ENCODE data around the gene SCGN. TPM values are rescaled to one million over a fixed set of nuclear protein-coding genes. Genes with fewer than 3 reads are reported as not detected.
A peak's percentile ranks its signal among the peaks of the same experiment; 100 is the strongest.

Gene SCGN
- total RNA-seq, 1 experiment from 2014 or later, result not detected

DNA sequence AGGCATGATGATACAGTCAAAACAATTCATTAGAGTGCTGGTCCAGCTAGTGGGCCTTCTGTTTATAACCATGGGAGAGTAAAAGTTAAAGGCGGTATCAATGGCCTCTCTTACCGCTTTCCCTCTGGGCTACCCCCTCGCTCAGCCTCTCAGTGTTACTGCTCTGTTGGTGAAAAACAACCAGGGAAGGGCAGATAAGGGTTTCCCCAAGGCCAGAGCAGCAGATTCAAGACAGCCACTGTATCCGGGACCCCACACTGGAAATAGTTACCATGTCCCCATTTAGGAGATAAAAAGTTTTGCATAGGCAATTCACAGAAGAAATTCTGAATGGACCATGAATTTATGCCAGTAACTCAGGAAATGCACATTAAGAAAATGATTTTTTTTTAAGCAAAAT, 13.4 kb downstream of the SCGN start:
- no peaks in the 10 kb centered on the region for H3K27me3 ChIP-seq
- no peak for DNase-seq

DNA sequence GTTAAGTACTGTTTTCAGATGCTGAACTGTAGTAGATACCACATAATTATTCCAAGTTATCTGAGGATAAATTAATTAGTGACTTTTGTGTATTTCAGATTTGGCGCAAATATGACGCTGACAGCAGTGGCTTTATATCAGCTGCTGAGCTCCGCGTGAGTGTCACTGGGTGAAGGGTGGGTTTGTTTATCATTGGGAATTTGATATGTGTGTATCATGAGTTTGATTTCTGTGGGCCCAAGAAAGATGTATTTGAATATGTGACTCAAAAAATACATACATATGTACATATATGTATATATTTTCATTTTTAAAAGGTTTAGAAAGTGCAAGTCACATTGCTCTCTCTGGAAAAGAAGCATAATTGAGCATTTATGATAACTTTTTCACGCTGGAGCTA, 17.4 kb downstream of the SCGN start:
- DNase-seq, result no peak
- Histone ChIP-seq H3K27me3 (no peaks in the 10 kb centered on the region), H3K4me3 (no peak overlapping the region), H3K36me3 (no peaks in the 10 kb centered on the region), H3K9me3 (no peaks in the 10 kb centered on the region)

More for the DNA sequence above, 13.4 kb downstream of the SCGN start:
- no peak overlapping the region for H3K4me3 ChIP-seq
- no peaks in the 10 kb centered on the region for H3K9me3 ChIP-seq
- H3K36me3 ChIP-seq, result no peaks in the 10 kb centered on the region

DNA sequence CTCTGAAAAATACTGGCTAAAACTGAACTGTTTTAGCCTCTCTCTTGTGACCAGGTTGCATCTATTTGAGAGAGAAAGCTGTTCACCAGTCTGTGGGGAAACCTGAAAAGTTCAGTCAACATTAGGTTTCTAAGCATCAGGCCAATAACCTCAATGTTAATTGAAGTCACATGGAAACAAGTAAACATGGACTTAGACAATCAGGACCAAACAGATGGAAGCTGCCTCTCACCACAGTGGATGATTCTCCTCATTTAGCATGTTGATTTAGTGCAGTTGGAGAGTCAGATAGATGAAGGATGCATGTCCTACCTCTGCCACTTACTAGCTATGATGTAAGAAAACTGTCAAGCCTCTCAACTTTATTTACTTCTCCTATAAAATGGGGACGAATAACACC, 18.2 kb downstream of the SCGN start:
- H3K36me3 ChIP-seq, result no peaks in the 10 kb centered on the region
- no peak overlapping the region for H3K4me3 ChIP-seq
- no peak for DNase-seq
- no peaks in the 10 kb centered on the region for H3K9me3 ChIP-seq
- H3K27me3 ChIP-seq, result no peaks in the 10 kb centered on the region

DNA sequence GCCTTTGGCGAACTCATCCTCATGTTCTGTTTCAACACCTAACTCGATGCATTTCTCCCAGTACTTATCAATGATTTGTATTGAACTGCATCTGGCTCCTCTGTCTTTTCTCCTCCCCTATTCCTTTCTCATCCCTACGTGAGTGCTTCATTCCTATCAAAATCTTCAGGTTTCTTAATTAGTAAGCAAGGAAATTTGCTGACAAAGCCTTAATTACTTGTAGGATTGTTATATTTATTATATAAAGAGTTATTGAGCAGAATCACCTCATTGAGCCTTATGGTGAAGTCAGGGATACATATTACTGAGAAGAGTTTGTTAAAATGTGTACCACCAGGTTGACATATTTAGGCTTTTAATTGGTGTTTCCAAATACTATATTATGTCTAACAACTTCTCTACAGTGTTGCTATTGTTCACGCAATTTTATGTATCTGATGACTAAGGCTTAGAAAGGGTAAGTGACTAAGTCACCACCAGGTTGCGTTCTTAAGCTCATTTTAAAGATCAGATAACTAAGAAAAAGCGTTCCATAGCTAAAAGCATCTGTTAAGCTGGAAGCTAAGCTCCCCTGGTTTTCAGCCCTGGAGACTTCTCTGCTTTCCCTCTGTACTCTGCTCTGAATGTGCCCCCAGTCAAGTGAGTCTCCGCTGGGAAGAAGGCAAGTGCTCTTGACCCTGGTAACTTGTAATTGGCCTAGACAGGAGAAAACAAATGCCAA, 18.9 kb downstream of the SCGN start:
- Histone ChIP-seq H3K27me3 (no peaks in the 10 kb centered on the region), H3K36me3 (no peaks in the 10 kb centered on the region), H3K4me3 (no peak overlapping the region), H3K9me3 (no peaks in the 10 kb centered on the region)
- no peak for DNase-seq

DNA sequence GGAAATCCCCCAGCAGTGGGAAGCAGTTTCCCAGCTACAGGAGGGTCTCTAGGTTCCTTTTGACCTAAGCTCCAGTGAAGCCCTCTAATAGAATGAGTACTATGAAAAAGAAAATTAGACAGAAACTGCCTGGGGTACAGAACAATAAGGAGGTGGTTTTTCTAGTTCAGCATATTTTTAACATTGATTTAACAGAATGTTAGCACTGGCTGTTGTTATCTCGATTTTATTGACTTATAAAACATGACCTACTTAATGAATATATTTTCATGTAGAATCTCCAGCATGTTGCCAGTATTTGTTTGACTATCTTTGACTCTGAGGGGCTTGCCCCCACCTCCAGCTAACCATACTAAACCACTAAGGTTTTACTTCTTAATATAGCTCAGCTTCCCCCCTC, 19.6 kb downstream of the SCGN start:
- DNase-seq, result no peak
- Histone ChIP-seq H3K4me3 (no peak overlapping the region), H3K27me3 (no peaks in the 10 kb centered on the region), H3K36me3 (no peaks in the 10 kb centered on the region), H3K9me3 (no peaks in the 10 kb centered on the region)

DNA sequence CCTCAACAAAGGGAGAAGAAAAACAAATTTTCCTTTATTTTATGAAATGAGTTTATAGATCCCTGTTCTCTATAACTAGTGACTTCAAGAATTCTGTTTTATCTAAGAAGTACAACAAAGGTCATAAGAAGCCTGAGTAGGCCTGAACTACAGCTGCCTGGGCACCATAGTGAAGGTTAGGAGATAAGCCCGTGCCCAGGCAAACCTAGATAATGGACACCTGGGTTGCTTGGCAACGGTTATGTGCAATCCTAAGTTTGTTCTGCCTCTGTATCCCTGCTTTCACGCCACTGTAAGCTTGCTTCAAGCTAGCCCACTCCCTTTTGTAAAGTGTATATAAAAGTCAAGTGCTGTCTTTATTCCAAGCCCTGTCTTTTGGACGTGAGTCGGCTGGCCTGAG, 23.2 kb downstream of the SCGN start:
- Histone ChIP-seq H3K9me3 (no peaks in the 10 kb centered on the region), H3K4me3 (no peak overlapping the region), H3K36me3 (no peaks in the 10 kb centered on the region), H3K27me3 (no peaks in the 10 kb centered on the region)
- no peak for DNase-seq

DNA sequence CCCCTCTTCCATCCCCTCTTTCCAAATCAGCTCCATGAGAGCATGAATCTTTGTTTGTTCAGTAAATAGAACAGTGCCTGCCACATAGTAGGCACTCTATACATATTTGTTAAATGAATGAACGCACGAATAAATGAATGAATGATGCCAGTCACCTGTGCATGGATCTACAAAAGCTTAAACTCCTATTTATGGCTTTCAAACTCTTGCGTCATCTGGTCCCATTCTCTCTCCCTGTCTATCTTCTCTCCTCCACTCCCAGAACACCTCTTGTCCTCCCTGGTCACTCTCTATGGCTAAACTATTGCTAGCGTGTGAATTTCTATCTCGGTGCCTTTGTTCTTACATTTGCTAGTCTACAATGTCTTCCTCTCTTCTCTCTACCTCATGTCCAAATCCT, 24.8 kb downstream of the SCGN start:
- DNase-seq, result no peak
- H3K27me3 ChIP-seq, result no peaks in the 10 kb centered on the region
- no peak overlapping the region for H3K4me3 ChIP-seq
- H3K9me3 ChIP-seq, result no peaks in the 10 kb centered on the region
- H3K36me3 ChIP-seq, result no peaks in the 10 kb centered on the region

DNA sequence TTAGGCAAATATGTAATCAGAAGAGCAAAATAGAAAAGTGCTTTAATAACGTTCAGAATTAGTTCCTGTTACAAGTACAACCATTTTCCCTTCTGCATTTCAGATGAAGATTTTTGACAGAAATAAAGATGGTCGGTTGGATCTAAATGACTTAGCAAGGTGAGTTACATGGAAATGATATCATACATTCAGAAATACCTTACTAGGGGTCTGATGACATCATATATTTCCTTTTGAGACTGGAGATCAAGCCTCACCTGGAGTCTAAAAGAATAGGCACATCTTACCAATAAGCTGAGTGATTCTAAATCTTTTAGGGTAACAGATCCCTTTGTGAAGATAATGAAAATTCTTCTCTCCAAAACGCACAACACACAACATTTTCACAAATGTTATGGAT, 29.8 kb downstream of the SCGN start:
- DNase-seq, result no peak
- H3K9me3 ChIP-seq, result no peaks in the 10 kb centered on the region
- H3K36me3 ChIP-seq, result no peaks in the 10 kb centered on the region
- H3K4me3 ChIP-seq, result no peak overlapping the region
- no peaks in the 10 kb centered on the region for H3K27me3 ChIP-seq

DNA sequence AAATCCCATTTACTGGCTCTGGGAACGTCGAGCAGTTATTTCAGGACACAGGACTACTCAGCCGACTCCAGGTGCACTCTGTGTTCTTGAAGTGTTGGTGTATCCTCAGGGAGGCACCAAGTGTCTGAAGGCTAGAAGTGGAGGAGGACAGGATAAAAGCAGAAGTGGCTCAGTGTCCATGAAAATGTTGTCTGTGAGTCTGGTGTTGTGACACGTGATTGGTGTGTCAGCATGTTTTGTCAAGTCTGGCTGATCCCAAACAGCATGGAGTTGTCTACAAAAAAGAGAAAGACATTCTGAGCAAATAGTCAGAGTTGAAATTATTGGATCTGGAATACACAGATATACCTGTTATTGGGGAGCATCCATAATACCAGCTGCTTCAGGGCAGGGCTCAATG, 30.3 kb downstream of the SCGN start:
- H3K4me3 ChIP-seq, result no peak overlapping the region
- DNase-seq, result no peak

DNA sequence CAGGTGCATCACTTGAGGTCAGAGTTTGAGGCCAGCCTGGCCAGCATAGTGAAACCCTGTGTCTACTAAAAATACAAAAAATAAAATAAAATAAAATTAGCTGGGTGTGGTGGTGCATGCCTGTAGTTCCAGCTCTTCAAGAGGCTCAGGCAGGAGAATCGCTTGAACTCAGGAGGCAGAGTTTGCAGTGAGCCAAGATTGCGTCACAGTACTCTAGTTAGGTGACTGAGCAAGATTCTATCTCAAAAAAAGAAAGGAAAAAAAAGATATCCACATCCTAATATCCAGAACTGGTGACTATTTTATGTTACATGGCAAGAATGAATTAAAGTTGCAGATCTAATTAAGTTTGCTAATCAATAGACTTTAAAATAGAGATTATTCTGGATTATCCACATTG, 32.5 kb downstream of the SCGN start:
- no peaks in the 10 kb centered on the region for H3K36me3 ChIP-seq
- no peak for DNase-seq
- no peaks in the 10 kb centered on the region for H3K9me3 ChIP-seq
- no peak overlapping the region for H3K4me3 ChIP-seq
- H3K27me3 ChIP-seq, result no peaks in the 10 kb centered on the region

More for the DNA sequence above, 30.3 kb downstream of the SCGN start:
- Histone ChIP-seq H3K27me3 (no peaks in the 10 kb centered on the region), H3K36me3 (no peaks in the 10 kb centered on the region), H3K9me3 (no peaks in the 10 kb centered on the region)

DNA sequence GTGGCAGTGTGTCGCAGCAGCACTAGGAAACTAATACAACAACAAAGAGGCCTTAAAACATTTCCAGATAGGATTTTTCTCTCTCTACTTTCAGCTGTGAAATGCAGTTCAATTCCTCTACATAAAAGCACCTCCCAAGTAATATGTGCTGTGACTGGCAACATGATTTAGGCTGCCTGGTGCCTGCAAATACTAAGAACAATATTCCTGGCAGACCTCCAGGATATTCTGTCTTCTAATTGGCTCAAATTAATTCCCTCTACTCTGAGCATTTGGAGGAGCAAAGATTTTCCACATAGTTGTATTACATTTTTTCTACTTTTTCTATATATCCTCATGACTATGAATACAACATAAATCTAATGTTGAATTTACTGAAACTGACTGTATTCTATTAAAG, 33.2 kb downstream of the SCGN start:
- Histone ChIP-seq H3K27me3 (no peaks in the 10 kb centered on the region), H3K9me3 (no peaks in the 10 kb centered on the region), H3K4me3 (no peak overlapping the region), H3K36me3 (no peaks in the 10 kb centered on the region)
- DNase-seq, result no peak

DNA sequence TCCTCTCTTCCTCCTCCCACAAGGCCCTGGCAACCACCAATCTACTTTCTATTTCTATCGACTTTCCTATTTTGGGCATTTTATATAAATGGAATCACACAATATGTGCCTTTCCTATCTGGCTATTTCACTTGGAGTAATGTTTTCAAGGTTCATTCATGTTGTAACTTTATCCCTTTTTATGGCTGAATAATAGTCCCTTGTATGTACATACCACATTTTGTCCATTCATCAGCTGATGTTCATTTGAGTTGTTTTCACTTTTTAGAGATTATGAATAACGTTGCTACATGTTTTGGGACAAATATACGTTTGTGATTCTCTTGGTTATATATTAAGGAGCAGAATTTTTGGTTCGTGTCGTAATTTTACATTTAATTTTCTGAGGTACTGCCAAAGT, 33.9 kb downstream of the SCGN start:
- no peak for DNase-seq
- no peaks in the 10 kb centered on the region for H3K9me3 ChIP-seq
- no peaks in the 10 kb centered on the region for H3K36me3 ChIP-seq
- H3K27me3 ChIP-seq, result no peaks in the 10 kb centered on the region
- H3K4me3 ChIP-seq, result no peak overlapping the region

DNA sequence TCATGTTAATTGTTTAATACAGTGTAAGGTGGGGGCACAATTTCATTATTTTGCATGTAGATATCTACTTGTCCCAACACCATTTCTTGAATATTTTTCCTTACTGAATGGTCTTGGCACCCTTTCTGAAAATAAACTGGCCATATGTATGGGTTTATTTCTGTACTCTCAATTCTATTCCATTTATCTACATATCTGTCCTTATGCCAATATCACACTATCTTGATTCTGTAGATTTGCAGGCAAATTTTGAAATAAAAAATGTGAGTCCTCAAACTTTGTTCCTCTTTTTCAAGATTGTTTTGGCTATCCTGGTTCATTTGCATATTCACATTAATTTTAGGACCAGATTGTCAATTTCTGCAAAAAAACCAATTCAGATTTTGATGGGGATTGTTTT, 34.8 kb downstream of the SCGN start:
- Histone ChIP-seq H3K9me3 (no peaks in the 10 kb centered on the region), H3K4me3 (no peak overlapping the region), H3K36me3 (no peaks in the 10 kb centered on the region)

DNA sequence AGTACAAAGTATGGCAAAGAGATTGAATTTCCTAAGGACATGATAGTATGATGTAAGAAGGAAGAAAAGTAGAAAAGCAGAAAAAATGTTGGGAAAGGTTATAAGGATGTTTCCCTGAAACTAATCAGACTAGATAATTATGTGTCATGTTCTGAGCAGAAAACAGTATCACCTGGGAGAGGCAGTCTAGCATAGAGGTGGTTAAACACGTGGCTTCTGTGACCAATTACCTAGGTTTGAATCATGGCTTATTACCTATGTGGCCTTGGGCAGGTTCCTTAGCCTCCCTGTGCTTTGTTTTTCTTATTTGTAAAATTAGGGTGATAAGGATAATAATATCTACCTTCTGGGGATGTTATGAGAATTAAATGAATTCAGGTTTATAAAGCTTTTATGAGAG, 38.0 kb downstream of the SCGN start:
- Histone ChIP-seq H3K27me3 (no peaks in the 10 kb centered on the region), H3K9me3 (no peaks in the 10 kb centered on the region), H3K4me3 (no peak overlapping the region), H3K36me3 (no peaks in the 10 kb centered on the region)
- no peak for DNase-seq

More for the DNA sequence above, 34.8 kb downstream of the SCGN start:
- no peak for DNase-seq
- H3K27me3 ChIP-seq, result no peaks in the 10 kb centered on the region

DNA sequence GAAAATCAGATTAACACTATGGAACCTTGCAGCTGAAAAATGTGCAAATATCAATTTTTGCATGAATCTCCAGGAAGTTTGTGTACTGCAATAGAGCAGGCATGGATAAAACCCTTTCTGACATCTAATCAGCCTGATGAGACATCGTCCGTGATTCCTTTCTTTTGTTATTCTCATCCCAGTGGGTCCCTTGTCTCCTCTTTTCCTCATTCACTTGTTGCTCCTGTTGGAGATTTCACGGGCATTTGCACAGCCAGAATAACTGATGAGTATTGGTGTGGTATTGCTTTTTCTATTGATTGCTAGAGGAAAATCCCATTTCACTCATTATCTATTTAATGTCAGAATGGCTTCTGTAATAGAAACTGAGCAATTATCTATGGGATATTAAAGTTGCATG, 39.9 kb downstream of the SCGN start:
- no peak overlapping the region for H3K4me3 ChIP-seq
- no peaks in the 10 kb centered on the region for H3K36me3 ChIP-seq
- no peaks in the 10 kb centered on the region for H3K9me3 ChIP-seq
- H3K27me3 ChIP-seq, result no peaks in the 10 kb centered on the region
- no peak for DNase-seq

DNA sequence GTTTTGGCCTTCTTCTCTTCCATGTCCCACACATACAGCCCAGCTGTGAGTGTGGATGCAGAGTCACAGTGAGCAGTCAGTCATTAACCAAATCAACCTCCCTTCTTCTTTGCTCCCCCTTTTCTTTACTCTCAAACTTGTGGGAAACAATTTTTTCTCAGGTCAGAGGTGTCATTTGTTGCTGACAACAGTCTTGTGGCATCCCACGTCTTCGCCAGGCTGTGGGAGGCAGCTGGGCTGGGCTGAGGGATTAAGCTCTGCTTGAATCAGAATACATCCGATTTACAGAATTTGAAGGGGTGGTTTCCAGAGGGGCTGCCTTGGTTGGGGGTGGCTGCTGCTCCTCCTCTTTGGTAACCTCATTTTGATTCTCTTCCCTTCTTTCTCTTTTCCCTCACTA, 40.5 kb downstream of the SCGN start:
- no peak for DNase-seq
- H3K27me3 ChIP-seq, result no peaks in the 10 kb centered on the region
- H3K36me3 ChIP-seq, result no peaks in the 10 kb centered on the region
- H3K9me3 ChIP-seq, result no peaks in the 10 kb centered on the region
- H3K4me3 ChIP-seq, result no peak overlapping the region

DNA sequence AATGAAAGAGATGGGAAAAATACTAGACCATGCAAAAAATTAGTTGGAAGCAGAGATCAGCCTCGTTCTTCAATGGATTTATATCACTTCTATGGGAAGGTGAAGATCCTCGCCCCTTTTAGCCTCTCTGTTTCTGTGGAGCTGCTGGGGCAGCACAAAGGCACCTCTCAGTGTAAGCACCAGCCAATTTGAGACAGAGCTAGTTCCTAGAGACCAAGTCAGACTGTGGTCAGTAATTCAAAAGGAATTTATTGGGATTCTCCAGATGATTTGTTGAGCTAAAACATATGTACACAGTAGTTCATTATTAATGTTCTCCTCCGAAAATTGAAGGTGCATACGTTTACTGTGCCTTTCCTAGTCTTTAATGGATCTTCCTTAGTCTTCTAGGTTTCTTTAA, 42.4 kb downstream of the SCGN start:
- DNase-seq, result peak; percentile 4

DNA sequence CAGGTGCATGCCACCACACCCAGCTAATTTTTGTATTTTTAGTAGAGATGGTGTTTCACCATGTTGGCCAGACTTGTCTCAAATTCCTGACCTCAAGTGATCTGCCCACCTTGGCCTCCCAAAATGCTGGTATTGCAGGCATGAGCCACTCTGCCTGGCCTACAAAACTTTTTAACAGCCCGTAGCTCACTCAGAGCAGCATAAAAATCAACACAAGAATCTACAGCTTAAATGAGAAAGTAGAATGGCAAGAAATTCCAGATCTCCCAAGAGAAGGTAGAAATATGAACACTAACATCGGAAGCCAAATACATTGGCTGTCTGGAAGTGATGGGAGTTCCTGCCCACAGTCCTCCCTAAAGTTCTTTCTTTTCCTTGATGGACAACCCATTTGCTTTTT, 43.7 kb downstream of the SCGN start:
- Histone ChIP-seq H3K27me3 (no peaks in the 10 kb centered on the region), H3K4me3 (no peak overlapping the region), H3K36me3 (no peaks in the 10 kb centered on the region), H3K9me3 (no peaks in the 10 kb centered on the region)
- no peak for DNase-seq

More for the DNA sequence above, 42.4 kb downstream of the SCGN start:
- H3K9me3 ChIP-seq, result no peaks in the 10 kb centered on the region
- no peaks in the 10 kb centered on the region for H3K36me3 ChIP-seq
- no peaks in the 10 kb centered on the region for H3K27me3 ChIP-seq
- H3K4me3 ChIP-seq, result no peak overlapping the region

Measured in MG63 (cell line).